Osteoblast (primary cell): ENCODE results near the gene ZNF750. TPM values are rescaled to one million over a fixed set of nuclear protein-coding genes. Genes with fewer than 3 reads are reported as not detected.

Experiments
- DNase-seq: peaks from one replicate; pipeline ENCODE4 v3.0.0; 2011; ENCODE audit warnings: low spot score, mixed read lengths; ENCODE audit not compliant: insufficient read length; ENCODE audit errors: missing footprints
- H2AFZ ChIP-seq: 2 replicates; pipeline ENCODE4 v1.6.0; 2011; ENCODE audit warnings: mild to moderate bottlenecking, low read length
- H3K27ac ChIP-seq: 2 replicates; pipeline ENCODE4 v1.5.1; 2011; ENCODE audit warnings: mild to moderate bottlenecking, low read depth, low read length, moderate library complexity
- H3K27me3 ChIP-seq: 2 replicates; pipeline ENCODE4 v1.6.0; 2012; ENCODE audit warnings: mild to moderate bottlenecking, control low read depth, inconsistent platforms, low read length, moderate library complexity; ENCODE audit not compliant: insufficient read depth
- H3K36me3 ChIP-seq: 2 replicates; pipeline ENCODE4 v1.5.1; 2011; ENCODE audit warnings: mild to moderate bottlenecking, low read length, control low read depth, moderate library complexity; ENCODE audit not compliant: insufficient read depth
- H3K4me1 ChIP-seq: 2 replicates; pipeline ENCODE4 v1.5.1; 2011; ENCODE audit warnings: mild to moderate bottlenecking, low read length, control low read depth, moderate library complexity; ENCODE audit not compliant: insufficient read depth
- H3K4me2 ChIP-seq: 2 replicates; pipeline ENCODE4 v1.6.0; 2011; ENCODE audit warnings: mild to moderate bottlenecking, low read length; ENCODE audit not compliant: insufficient read depth
- H3K4me3 ChIP-seq: fragments of 200-600 bp; sonication (generic); 3 replicates; pipeline ENCODE4 v1.5.1; 2012; ENCODE audit warnings: mild to moderate bottlenecking, low read length, inconsistent platforms; ENCODE audit not compliant: insufficient read depth
- H3K79me2 ChIP-seq: 2 replicates; pipeline ENCODE4 v1.6.0; 2012; ENCODE audit warnings: mild to moderate bottlenecking, low read length, control low read depth, inconsistent platforms; ENCODE audit not compliant: insufficient read depth
- H3K9me3 ChIP-seq: 2 replicates; pipeline ENCODE4 v1.5.1; 2011; ENCODE audit warnings: low read depth, low read length, control low read depth
- H4K20me1 ChIP-seq: 2 replicates; pipeline ENCODE4 v1.6.0; 2012; ENCODE audit warnings: mild to moderate bottlenecking, low read length, control low read depth; ENCODE audit not compliant: insufficient read depth
- total RNA-seq: library from RNA; depleted of rRNA; stranded (reverse); fragments of >200 nt; gene quantifications from 2 replicates; pipeline ENCODE4 v1.2.3, GENCODE V29; 2012
- TF ChIP-seq, protein P1 (sequence below): IDR thresholded peaks from 2 replicates; pipeline ENCODE4 v1.5.1; 2011; ENCODE audit warnings: mild to moderate bottlenecking, low read depth, low read length, moderate library complexity; ENCODE audit errors: extremely low read depth

ZNF750 gene
- total RNA-seq, 1 donor = not detected

DNA sequence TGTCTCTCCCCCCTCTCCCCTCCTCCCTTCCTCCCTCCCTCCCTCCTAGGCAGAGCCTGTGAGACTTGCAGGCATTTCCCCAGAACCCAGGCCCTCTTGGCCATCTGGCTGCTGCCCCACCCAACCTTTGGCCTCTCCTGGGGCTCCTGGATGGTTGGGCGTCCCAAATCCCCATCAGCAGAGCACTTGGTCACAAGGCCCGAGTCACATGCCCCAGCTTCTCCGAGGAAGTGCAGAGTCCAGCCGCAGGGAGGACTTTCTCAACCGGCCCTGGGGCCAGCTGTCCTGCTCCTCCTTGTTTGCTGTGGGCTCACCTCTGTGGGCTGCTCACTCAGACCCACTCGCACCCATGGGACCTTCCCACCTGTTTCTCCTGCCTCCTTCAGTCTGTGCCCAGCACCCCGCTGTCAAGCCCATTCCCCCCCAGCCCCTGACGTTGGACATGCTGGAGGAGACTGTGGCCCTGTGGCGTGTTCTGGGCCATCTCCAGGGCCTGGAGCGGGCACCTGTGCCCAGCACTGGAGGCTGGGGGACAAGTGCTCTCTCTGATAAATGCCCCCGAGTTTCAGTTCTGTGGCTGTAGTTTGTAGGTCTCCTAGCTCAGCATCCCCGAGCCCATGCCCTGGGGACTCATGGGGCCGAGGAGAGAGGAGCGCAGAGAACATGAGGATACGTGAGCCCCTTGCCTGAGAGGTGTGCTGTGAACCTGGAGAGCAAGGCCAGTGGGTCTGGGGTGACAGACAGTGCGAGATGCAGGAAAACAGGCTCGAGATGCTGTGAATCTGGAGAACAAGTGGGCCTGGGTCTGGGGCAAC, 42.3 kb upstream of the ZNF750 start:
- DNase-seq = no peak
- H3K4me2 ChIP-seq = no peak overlapping the region
- H3K4me1 ChIP-seq = peaks cover 6% of the 10 kb centered on the region
- no peak overlapping the region for H3K27ac ChIP-seq
- no peak overlapping the region for H3K4me3 ChIP-seq
- H3K36me3 ChIP-seq = no peaks in the 10 kb centered on the region
- H3K9me3 ChIP-seq = no peaks in the 10 kb centered on the region
- H3K79me2 ChIP-seq = peaks cover 28% of the 10 kb centered on the region
- no peaks in the 10 kb centered on the region for H3K27me3 ChIP-seq
- TF ChIP-seq, protein P1, sequence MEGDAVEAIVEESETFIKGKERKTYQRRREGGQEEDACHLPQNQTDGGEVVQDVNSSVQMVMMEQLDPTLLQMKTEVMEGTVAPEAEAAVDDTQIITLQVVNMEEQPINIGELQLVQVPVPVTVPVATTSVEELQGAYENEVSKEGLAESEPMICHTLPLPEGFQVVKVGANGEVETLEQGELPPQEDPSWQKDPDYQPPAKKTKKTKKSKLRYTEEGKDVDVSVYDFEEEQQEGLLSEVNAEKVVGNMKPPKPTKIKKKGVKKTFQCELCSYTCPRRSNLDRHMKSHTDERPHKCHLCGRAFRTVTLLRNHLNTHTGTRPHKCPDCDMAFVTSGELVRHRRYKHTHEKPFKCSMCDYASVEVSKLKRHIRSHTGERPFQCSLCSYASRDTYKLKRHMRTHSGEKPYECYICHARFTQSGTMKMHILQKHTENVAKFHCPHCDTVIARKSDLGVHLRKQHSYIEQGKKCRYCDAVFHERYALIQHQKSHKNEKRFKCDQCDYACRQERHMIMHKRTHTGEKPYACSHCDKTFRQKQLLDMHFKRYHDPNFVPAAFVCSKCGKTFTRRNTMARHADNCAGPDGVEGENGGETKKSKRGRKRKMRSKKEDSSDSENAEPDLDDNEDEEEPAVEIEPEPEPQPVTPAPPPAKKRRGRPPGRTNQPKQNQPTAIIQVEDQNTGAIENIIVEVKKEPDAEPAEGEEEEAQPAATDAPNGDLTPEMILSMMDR = no peak
- no peak overlapping the region for H2AFZ ChIP-seq
- peaks cover 3% of the 10 kb centered on the region for H4K20me1 ChIP-seq

GRCh38 chr17:82881324-82881823, 41.6 kb upstream of the ZNF750 start:
- H3K36me3 ChIP-seq = no peaks in the 10 kb centered on the region
- H3K4me2 ChIP-seq = no peak overlapping the region
- no peaks in the 10 kb centered on the region for H3K9me3 ChIP-seq
- no peak overlapping the region for H3K4me3 ChIP-seq
- TF ChIP-seq, protein P1 = no peak
- no peak for DNase-seq
- H3K79me2 ChIP-seq = peaks cover 28% of the 10 kb centered on the region
- H4K20me1 ChIP-seq = peaks cover 3% of the 10 kb centered on the region
- no peak overlapping the region for H3K27ac ChIP-seq
- H3K27me3 ChIP-seq = no peaks in the 10 kb centered on the region
- H3K4me1 ChIP-seq = peaks cover 11% of the 10 kb centered on the region
- no peak overlapping the region for H2AFZ ChIP-seq

- Histone ChIP-seq H3K79me2 (peaks cover 28% of the 10 kb centered on the region), H2AFZ (no peak overlapping the region), H3K4me1 (peaks cover 15% of the 10 kb centered on the region), H3K9me3 (no peaks in the 10 kb centered on the region), H3K36me3 (no peaks in the 10 kb centered on the region), H3K4me3 (no peak overlapping the region), H3K27me3 (no peaks in the 10 kb centered on the region), H3K27ac (no peak overlapping the region), H4K20me1 (peaks cover 3% of the 10 kb centered on the region), H3K4me2 (no peak overlapping the region)
- TF ChIP-seq, protein P1 = no peak
- DNase-seq = no peak
Observed at GRCh38 chr17:82880620-82881323, 41.0 kb upstream of the ZNF750 start.

GRCh38 chr17:82879241-82879640, 39.4 kb upstream of the ZNF750 start:
- Histone ChIP-seq H2AFZ (no peak overlapping the region), H3K27me3 (no peaks in the 10 kb centered on the region), H3K9me3 (no peaks in the 10 kb centered on the region), H3K4me3 (no peak overlapping the region), H4K20me1 (peaks cover 3% of the 10 kb centered on the region), H3K36me3 (no peaks in the 10 kb centered on the region), H3K79me2 (peaks cover 28% of the 10 kb centered on the region), H3K27ac (no peak overlapping the region), H3K4me2 (no peak overlapping the region), H3K4me1 (peaks cover 9% of the 10 kb centered on the region)
- no peak for DNase-seq
- TF ChIP-seq, protein P1 = no peak
